Astrocyte (in vitro differentiated cells and primary cell): Measurements from ENCODE around the gene SCFD1. TPM values are rescaled to one million over a fixed set of nuclear protein-coding genes. Genes with fewer than 3 reads are reported as not detected.

Experiments used
- DNase-seq: peaks from one replicate; pipeline ENCODE4 v3.0.0-alpha.2; 2010; ENCODE audit warnings: low read depth
- FAIRE-seq: peaks from 2 replicates; lab custom pipeline; 2011; peaks lifted over from hg19 to GRCh38; lab: Jason Lieb, UNC
- H2AFZ ChIP-seq: 2 replicates; pipeline ENCODE4 v1.6.0; 2012; ENCODE audit warnings: low read depth, low read length, inconsistent platforms
- H3K27ac ChIP-seq: 2 replicates; pipeline ENCODE4 v1.5.1; 2011; ENCODE audit warnings: low read depth, low read length, inconsistent platforms
- H3K27me3 ChIP-seq: 2 replicates; pipeline ENCODE4 v1.6.0; 2011; ENCODE audit warnings: low read length, inconsistent platforms; ENCODE audit not compliant: insufficient read depth
- H3K36me3 ChIP-seq: 2 replicates; pipeline ENCODE4 v1.5.1; 2011; ENCODE audit warnings: low read length, inconsistent platforms; ENCODE audit not compliant: insufficient read depth
- H3K4me1 ChIP-seq: 2 replicates; pipeline ENCODE4 v1.5.1; 2011; ENCODE audit warnings: low read length, inconsistent platforms; ENCODE audit not compliant: insufficient read depth
- H3K4me2 ChIP-seq: 2 replicates; pipeline ENCODE4 v1.6.0; 2012; ENCODE audit warnings: low read length, inconsistent platforms
- H3K4me3 ChIP-seq: 2 replicates; pipeline ENCODE4 v1.5.1; 2011; ENCODE audit warnings: low read depth, mild to moderate bottlenecking, low read length, inconsistent platforms; ENCODE audit not compliant: insufficient read depth
- H3K79me2 ChIP-seq: 2 replicates; pipeline ENCODE4 v1.6.0; 2012; ENCODE audit warnings: mild to moderate bottlenecking, low read length, inconsistent platforms; ENCODE audit not compliant: insufficient read depth
- H3K9ac ChIP-seq: 2 replicates; pipeline ENCODE4 v1.6.0; 2012; ENCODE audit warnings: mild to moderate bottlenecking, low read length, inconsistent platforms
- H3K9me3 ChIP-seq: 2 replicates; pipeline ENCODE4 v1.5.1; 2012; ENCODE audit warnings: low read depth, mild to moderate bottlenecking, low read length, inconsistent platforms; ENCODE audit not compliant: insufficient read depth
- H4K20me1 ChIP-seq: 2 replicates; pipeline ENCODE4 v1.6.0; 2012; ENCODE audit warnings: low read length, inconsistent platforms; ENCODE audit not compliant: insufficient read depth
- H3K27ac Mint-ChIP-seq: one replicate; pipeline ENCODE4 v1.8.0; 2021; ENCODE audit warnings: mild to moderate bottlenecking, mixed read lengths; ENCODE audit not compliant: unreplicated experiment
- H3K27me3 Mint-ChIP-seq: one replicate; pipeline ENCODE4 v1.8.0; 2021; ENCODE audit warnings: low read depth, mixed read lengths; ENCODE audit not compliant: unreplicated experiment
- H3K36me3 Mint-ChIP-seq: one replicate; pipeline ENCODE4 v1.8.0; 2021; ENCODE audit warnings: low read depth, mixed read lengths; ENCODE audit not compliant: unreplicated experiment
- H3K4me1 Mint-ChIP-seq: one replicate; pipeline ENCODE4 v1.8.0; 2021; ENCODE audit warnings: low read depth, mixed read lengths; ENCODE audit not compliant: unreplicated experiment
- H3K4me3 Mint-ChIP-seq: one replicate; pipeline ENCODE4 v1.8.0; 2021; ENCODE audit warnings: mild to moderate bottlenecking, moderate library complexity, mixed read lengths; ENCODE audit not compliant: unreplicated experiment
- H3K9me3 Mint-ChIP-seq: one replicate; pipeline ENCODE4 v1.8.0; 2021; ENCODE audit warnings: mild to moderate bottlenecking, mixed read lengths; ENCODE audit not compliant: unreplicated experiment
- CTCF ChIP-seq: IDR thresholded peaks from 2 replicates; pipeline ENCODE4 v1.5.1; 2011; ENCODE audit warnings: low read depth, mild to moderate bottlenecking, inconsistent platforms, low read length, moderate library complexity; ENCODE audit not compliant: insufficient read depth
- EZH2 ChIP-seq: IDR thresholded peaks from 2 replicates; pipeline ENCODE4 v1.6.1; 2012; ENCODE audit warnings: mild to moderate bottlenecking, low read length, inconsistent platforms; ENCODE audit not compliant: insufficient read depth
- total RNA-seq: library from RNA; stranded (reverse); gene quantifications from 2 replicates; pipeline ENCODE4 v1.2.1, GENCODE V29; 2021

The SCFD1 gene
- total RNA-seq, 1 donor from 2014 or later, result 82.2 TPM

- H3K27ac Mint-ChIP-seq, result no peak overlapping the region
- no peaks in the 10 kb centered on the region for H3K36me3 Mint-ChIP-seq
- no peak overlapping the region for H3K9ac ChIP-seq
- TF ChIP-seq EZH2 (no peak), CTCF (no peak)
- H2AFZ ChIP-seq, result no peak overlapping the region
- peaks cover 11% of the 10 kb centered on the region for H3K27me3 Mint-ChIP-seq
- no peak overlapping the region for H3K4me3 ChIP-seq
- H3K27me3 ChIP-seq, result peaks cover 2% of the 10 kb centered on the region
- no peaks in the 10 kb centered on the region for H3K79me2 ChIP-seq
- no peak overlapping the region for H3K4me3 Mint-ChIP-seq
- no peaks in the 10 kb centered on the region for H3K36me3 ChIP-seq
- H3K9me3 Mint-ChIP-seq, result peaks cover 22% of the 10 kb centered on the region
- no peak overlapping the region for H3K4me2 ChIP-seq
- no peaks in the 10 kb centered on the region for H3K4me1 Mint-ChIP-seq
- FAIRE-seq (no peak), DNase-seq (no peak)
- H4K20me1 ChIP-seq, result no peaks in the 10 kb centered on the region
- H3K4me1 ChIP-seq, result no peaks in the 10 kb centered on the region
- H3K27ac ChIP-seq, result no peak overlapping the region
- no peaks in the 10 kb centered on the region for H3K9me3 ChIP-seq
These were observed 137.3 kb downstream of the SCFD1 start for GRCh38 chr14:30759172-30760125.

GRCh38 chr14:30763891-30764290 lies 141.8 kb downstream of the SCFD1 start:
- Histone ChIP-seq H3K27me3 (no peaks in the 10 kb centered on the region), H2AFZ (no peak overlapping the region), H3K4me2 (no peak overlapping the region), H4K20me1 (no peaks in the 10 kb centered on the region), H3K4me3 (no peak overlapping the region), H3K9me3 (no peaks in the 10 kb centered on the region), H3K36me3 (no peaks in the 10 kb centered on the region), H3K27ac (no peak overlapping the region), H3K4me1 (no peaks in the 10 kb centered on the region), H3K9ac (no peak overlapping the region), H3K79me2 (no peaks in the 10 kb centered on the region)
- no peaks in the 10 kb centered on the region for H3K36me3 Mint-ChIP-seq
- no peak for DNase-seq
- H3K27me3 Mint-ChIP-seq, result no peaks in the 10 kb centered on the region
- H3K4me3 Mint-ChIP-seq, result no peak overlapping the region
- H3K4me1 Mint-ChIP-seq, result no peaks in the 10 kb centered on the region
- TF ChIP-seq EZH2, result no peak
- TF ChIP-seq CTCF, result no peak
- no peak for FAIRE-seq
- no peak overlapping the region for H3K27ac Mint-ChIP-seq
- peaks cover 19% of the 10 kb centered on the region for H3K9me3 Mint-ChIP-seq

DNA sequence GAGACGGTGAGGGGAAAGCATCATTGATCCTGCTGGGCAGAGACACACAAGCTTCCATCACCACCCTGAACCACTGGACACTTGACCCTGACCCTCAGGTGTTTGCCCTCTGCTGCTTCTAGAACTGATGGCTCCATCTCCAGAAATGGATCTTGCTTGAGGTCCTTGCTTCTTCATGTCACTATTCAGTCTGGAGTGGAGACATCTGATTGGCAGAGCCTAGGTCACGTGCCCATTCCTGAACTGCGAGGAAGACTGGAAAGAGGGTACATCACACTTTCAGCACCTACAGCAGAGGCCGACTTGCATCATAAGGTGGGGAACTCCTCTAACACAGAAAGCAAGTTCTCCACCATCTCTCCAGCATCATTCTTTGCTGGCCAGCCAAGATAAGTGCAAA lies 145.5 kb downstream of the SCFD1 start:
- Histone ChIP-seq H3K9ac (no peak overlapping the region), H3K36me3 (no peaks in the 10 kb centered on the region), H3K4me2 (no peak overlapping the region), H3K27me3 (peaks cover 10% of the 10 kb centered on the region), H2AFZ (no peak overlapping the region), H3K4me3 (no peak overlapping the region), H4K20me1 (no peaks in the 10 kb centered on the region), H3K4me1 (no peaks in the 10 kb centered on the region), H3K79me2 (no peaks in the 10 kb centered on the region), H3K9me3 (no peaks in the 10 kb centered on the region), H3K27ac (no peak overlapping the region)
- H3K4me3 Mint-ChIP-seq, result no peak overlapping the region
- H3K27me3 Mint-ChIP-seq, result peaks cover 5% of the 10 kb centered on the region
- no peak overlapping the region for H3K27ac Mint-ChIP-seq
- no peak for DNase-seq
- no peaks in the 10 kb centered on the region for H3K4me1 Mint-ChIP-seq
- FAIRE-seq, result no peak
- peaks cover 11% of the 10 kb centered on the region for H3K9me3 Mint-ChIP-seq
- no peaks in the 10 kb centered on the region for H3K36me3 Mint-ChIP-seq
- TF ChIP-seq CTCF, result no peak
- no peak for TF ChIP-seq EZH2
